ENCODE results near the gene ZNF425. TPM values are rescaled to one million over a fixed set of nuclear protein-coding genes. Genes with fewer than 3 reads are reported as not detected.
A peak's percentile ranks its signal among the peaks of the same experiment; 100 is the strongest.

Gene ZNF425
- total and polyA plus RNA-seq, 7 donors: 0.66 to 2.5 (median 1.7) TPM

DNA sequence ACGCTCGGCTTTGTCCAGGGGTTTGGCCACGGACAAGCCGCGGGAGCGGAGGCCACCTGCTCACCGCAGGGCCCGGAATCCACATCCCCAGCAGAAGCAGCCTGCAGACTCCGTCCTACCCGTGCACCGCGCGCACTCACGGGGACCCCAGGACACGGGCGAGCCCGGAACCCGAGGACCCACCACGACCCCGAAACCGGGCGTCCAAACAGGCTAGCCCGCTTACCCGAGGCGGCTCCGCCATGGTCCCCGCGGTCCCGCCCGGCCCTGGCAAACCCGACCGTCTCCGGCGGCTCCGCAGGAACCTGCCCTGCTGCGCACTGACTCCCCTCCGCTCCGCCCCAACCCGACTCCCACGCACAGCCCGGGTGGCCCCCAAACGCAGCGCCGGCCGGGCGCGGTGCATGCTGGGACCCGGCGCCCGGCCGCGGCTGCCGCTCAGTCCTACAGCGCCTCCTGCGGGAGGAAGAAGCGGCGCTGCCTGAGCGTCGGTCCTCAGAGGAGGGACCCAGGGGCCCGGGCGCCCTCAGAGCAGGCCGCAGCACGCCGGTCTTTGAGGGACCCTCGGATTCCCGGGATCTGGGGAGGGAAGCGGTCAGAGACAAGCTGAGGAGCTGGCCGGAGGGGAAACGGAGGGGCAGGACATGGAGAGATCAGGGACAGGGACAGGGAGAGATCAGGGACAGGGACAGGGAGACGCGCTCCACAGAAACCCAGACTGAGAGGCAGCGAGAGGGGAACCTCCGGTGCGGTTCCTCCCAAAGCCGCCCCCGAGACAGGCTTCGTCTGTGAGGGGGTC, 35.5 kb downstream of the ZNF425 start, which contains the start of gene ZNF786:
Gene ZNF786 (minus strand): TSS at position 322 of the 799 bp plus-strand sequence. CDS start 78 bp downstream, at position 244.
- Histone ChIP-seq H3K4me3 (peak within 1 kb of the TSS; percentile 100), H3K27me3 (ENCODE audit: insufficient read depth in 3 of 3, low read length in 2 of 3) (no peaks in the 10 kb centered on the region), H3K9me3 (no peaks in the 10 kb centered on the region), H3K36me3 (ENCODE audit: insufficient read depth in 1 of 2, low read depth in 1 of 2) (no peaks in the 10 kb centered on the region), H3K27ac (peak within 1 kb of the TSS; percentile 98), H3K4me1 (peaks cover 6% of the 10 kb centered on the region)
- intact Hi-C loops (cut with DNase I): loop anchor here (1.0 to 2.0 kb wide), 5 partner anchors 25 to 86 kb away; partner anchors contain the start of gene ZNF425 (in 1 of the 2)
- DNase-seq (peak; percentile 91 to 93), ATAC-seq (peak; percentile 98)
- TF ChIP-seq, protein P1, sequence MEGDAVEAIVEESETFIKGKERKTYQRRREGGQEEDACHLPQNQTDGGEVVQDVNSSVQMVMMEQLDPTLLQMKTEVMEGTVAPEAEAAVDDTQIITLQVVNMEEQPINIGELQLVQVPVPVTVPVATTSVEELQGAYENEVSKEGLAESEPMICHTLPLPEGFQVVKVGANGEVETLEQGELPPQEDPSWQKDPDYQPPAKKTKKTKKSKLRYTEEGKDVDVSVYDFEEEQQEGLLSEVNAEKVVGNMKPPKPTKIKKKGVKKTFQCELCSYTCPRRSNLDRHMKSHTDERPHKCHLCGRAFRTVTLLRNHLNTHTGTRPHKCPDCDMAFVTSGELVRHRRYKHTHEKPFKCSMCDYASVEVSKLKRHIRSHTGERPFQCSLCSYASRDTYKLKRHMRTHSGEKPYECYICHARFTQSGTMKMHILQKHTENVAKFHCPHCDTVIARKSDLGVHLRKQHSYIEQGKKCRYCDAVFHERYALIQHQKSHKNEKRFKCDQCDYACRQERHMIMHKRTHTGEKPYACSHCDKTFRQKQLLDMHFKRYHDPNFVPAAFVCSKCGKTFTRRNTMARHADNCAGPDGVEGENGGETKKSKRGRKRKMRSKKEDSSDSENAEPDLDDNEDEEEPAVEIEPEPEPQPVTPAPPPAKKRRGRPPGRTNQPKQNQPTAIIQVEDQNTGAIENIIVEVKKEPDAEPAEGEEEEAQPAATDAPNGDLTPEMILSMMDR (IDR thresholded peaks at IDR 0.05): peak; percentile 94
- 0% methylated on average over 49 to 77 of the region's 77 CpGs for WGBS, 3 donors

DNA sequence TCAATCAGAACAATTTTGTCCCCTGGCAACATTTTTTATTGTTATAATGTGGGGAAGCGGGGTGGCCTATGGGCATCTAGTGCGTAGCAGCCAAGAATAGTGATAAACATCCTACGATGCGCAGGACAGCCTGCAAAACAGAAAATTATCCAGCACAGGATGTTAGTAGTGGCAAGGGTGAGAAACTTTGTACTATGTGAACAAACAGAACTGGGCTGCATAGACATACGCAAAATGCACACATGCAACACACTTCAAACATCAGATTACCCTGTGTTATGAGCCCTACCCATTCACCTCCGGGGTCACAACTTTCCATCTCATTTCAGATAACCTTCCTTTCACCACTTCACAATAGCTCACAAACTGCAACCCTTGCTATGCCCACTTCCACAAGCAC, 38.7 kb downstream of the ZNF425 start:
- H3K4me1 ChIP-seq: peaks cover 6% of the 10 kb centered on the region
- no peaks in the 10 kb centered on the region for H3K9me3 ChIP-seq
- TF ChIP-seq, protein P1 (IDR thresholded peaks at IDR 0.05): no peak
- no peak overlapping the region for H3K4me3 ChIP-seq
- DNase-seq (no peak), ATAC-seq (no peak)
- H3K27ac ChIP-seq: no peak overlapping the region
- no peaks in the 10 kb centered on the region for H3K27me3 ChIP-seq (ENCODE audit: insufficient read depth in 3 of 3, low read length in 2 of 3)
- 96 to 97% (median 96%) methylated on average over 6 of the region's 6 CpGs for WGBS, 3 donors
- intact Hi-C loops (cut with DNase I): no loop called here
- H3K36me3 ChIP-seq (ENCODE audit: insufficient read depth in 1 of 2, low read depth in 1 of 2): no peaks in the 10 kb centered on the region

DNA sequence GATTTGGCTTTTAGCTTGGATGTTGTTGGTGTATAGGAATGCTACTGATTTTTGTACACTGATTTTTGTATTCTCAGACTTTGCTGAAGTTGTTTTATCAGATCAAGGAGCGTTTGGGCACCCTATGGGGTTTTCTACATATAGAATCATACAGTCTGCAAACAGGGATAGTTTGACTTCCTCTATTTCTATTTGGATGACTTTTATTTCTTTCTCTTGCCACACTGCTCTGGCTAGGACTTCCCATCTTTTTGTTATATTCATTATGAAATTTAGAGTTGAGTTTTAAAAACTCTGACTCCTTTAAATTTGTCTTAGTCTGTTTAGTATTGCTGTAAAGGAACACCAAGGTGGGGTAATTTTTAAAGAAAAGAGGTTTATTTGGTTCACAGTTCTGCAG, 40.3 kb downstream of the ZNF425 start:
- H3K27me3 ChIP-seq (ENCODE audit: insufficient read depth in 3 of 3, low read length in 2 of 3): no peaks in the 10 kb centered on the region
- H3K36me3 ChIP-seq (ENCODE audit: insufficient read depth in 1 of 2, low read depth in 1 of 2): no peaks in the 10 kb centered on the region
- no peak for ATAC-seq
- TF ChIP-seq, protein P1 (IDR thresholded peaks at IDR 0.05): no peak
- intact Hi-C loops (cut with DNase I): no loop called here
- H3K4me1 ChIP-seq: peaks cover 6% of the 10 kb centered on the region
- no peak overlapping the region for H3K27ac ChIP-seq
- no peak for DNase-seq
- H3K9me3 ChIP-seq: no peaks in the 10 kb centered on the region
- H3K4me3 ChIP-seq: no peak overlapping the region
- 85 to 91% (median 90%) methylated on average over 1 of the region's 1 CpG for WGBS, 3 donors

DNA sequence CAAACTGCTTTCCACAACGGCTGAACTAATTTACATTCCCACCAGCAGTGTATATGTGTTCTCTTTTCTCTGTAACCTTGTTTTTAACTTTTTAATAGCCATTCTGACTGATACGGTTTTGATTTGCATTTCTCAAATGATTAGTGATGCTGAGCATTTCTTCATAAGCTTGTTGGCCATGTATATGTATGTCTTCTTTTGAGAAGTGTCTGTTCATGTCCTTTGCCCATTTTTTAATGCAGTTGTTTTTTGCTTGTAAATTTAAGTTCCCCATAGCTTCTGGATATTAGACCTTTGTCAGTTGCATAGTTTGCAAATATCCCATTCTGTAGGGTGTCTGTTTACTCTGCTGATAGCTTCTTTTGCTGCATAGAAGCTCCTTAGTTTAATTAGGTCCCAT, 41.7 kb downstream of the ZNF425 start:
- Histone ChIP-seq H3K4me1 (peaks cover under 1% of the 10 kb centered on the region), H3K27ac (no peak overlapping the region), H3K36me3 (ENCODE audit: insufficient read depth in 1 of 2, low read depth in 1 of 2) (no peaks in the 10 kb centered on the region), H3K4me3 (no peak overlapping the region), H3K9me3 (no peaks in the 10 kb centered on the region), H3K27me3 (ENCODE audit: insufficient read depth in 3 of 3, low read length in 2 of 3) (no peaks in the 10 kb centered on the region)
- TF ChIP-seq, protein P1 (IDR thresholded peaks at IDR 0.05): no peak
- DNase-seq: no peak
- ATAC-seq: no peak
- intact Hi-C loops (cut with DNase I): no loop called here
- WGBS, 3 donors: 94 to 98% (median 94%) methylated on average over 2 of the region's 2 CpGs

Measured in psoas muscle (tissue), 8 donors.